HL-60 (cell line): ENCODE results near the gene BDKRB1.

ENCODE experiments used
- CTCF ChIP-seq: IDR thresholded peaks from one replicate; pipeline ENCODE4 v1.5.1; 2011; ENCODE audit warnings: low read length, control low read depth, inconsistent platforms; ENCODE audit not compliant: insufficient read depth
- GABPA ChIP-seq: IDR thresholded peaks from 2 replicates; pipeline ENCODE4 v1.6.1; 2012; ENCODE audit warnings: low read depth
- POLR2AphosphoS5 ChIP-seq: IDR thresholded peaks from 2 replicates; pipeline ENCODE4 v1.6.1; 2012; ENCODE audit warnings: low read depth

DNA sequence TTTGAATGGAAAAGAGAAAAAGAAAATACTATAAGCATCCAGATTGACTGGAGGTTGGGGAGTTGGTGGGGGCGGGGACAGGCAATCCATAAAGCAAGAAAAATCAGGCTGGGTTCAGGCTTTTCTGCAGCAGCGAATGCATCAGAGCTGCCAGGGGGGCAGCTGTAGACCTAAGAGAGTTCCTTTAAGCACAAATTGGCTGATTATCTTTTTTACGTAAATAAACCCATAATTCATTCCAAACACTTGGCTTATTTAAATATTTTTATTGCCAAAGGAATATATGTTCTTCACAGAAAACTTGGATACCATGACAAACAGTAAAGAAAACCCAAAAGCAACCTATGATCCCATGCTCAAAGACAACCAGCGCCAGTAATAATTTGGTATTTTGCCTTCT is 41.2 kb upstream of the BDKRB1 start:
- no peak for TF ChIP-seq CTCF
- no peak for TF ChIP-seq POLR2AphosphoS5
- no peak for TF ChIP-seq GABPA
